Panc1 (cell line): Measurements from ENCODE around the gene ATF3. TPM values are rescaled to one million over a fixed set of nuclear protein-coding genes. Genes with fewer than 3 reads are reported as not detected.

ENCODE experiments used
- ATAC-seq: fragments of 200-7000 bp; cut with Tn5 transposase; 2 replicates; pipeline ENCODE4 v1.9.1; 2020; ENCODE audit warnings: mild to moderate bottlenecking, moderate library complexity
- BruUV-seq: library from RNA; stranded (reverse); fragments of 400-500 nt; replicated peaks from 2 replicates; lab custom pipeline; 2021; lab: Mats Ljungman, UMichigan
- CTCF ChIA-PET: fragments of 300-600 bp; sonication (Branson Sonifier 250); formaldehyde crosslinking; loops from one replicate; lab custom pipeline; 2022; ENCODE audit warnings: antibody characterized with exemption; lab: Charles Lee
- POLR2A ChIA-PET: fragments of 300-600 bp; sonication (Branson Sonifier 250); formaldehyde crosslinking; loops from one replicate; lab custom pipeline; 2022; ENCODE audit warnings: antibody characterized with exemption; lab: Charles Lee
- DNase-seq: peaks from one replicate; pipeline ENCODE4 v3.0.0-alpha.2; 2010; ENCODE audit warnings: low read depth, low spot score
- H3K27ac ChIP-seq: 2 replicates; pipeline ENCODE4 v1.5.1; 2011; ENCODE audit warnings: mild to moderate bottlenecking, low read length, inconsistent platforms
- H3K27me3 ChIP-seq: fragments of 200-500 bp; sonication (Bioruptor generic); 2 replicates; pipeline ENCODE4 v1.6.0; 2014; ENCODE audit warnings: low read length, inconsistent platforms; ENCODE audit not compliant: control insufficient read depth, insufficient read depth
- H3K36me3 ChIP-seq: fragments of 200-500 bp; sonication (Bioruptor generic); 2 replicates; pipeline ENCODE4 v1.5.1; 2014; ENCODE audit warnings: inconsistent platforms, mild to moderate bottlenecking, low read length, moderate library complexity; ENCODE audit not compliant: control insufficient read depth, insufficient read depth
- H3K4me1 ChIP-seq: 2 replicates; pipeline ENCODE4 v1.5.1; 2011; ENCODE audit warnings: inconsistent platforms, mild to moderate bottlenecking, low read length, moderate library complexity; ENCODE audit not compliant: control insufficient read depth, insufficient read depth
- H3K4me3 ChIP-seq, 2 experiments: 2 replicates each; pipeline ENCODE4 v1.5.1; 2011 to 2012; ENCODE audit warnings: low read depth in 2 of 2, low read length in 2 of 2, mild to moderate bottlenecking in 2 of 2, inconsistent platforms in 1 of 2, moderate library complexity in 1 of 2
- H3K9me3 ChIP-seq: fragments of 200-500 bp; sonication (Bioruptor generic); 2 replicates; pipeline ENCODE4 v1.5.1; 2014; ENCODE audit warnings: low read depth, mild to moderate bottlenecking, inconsistent platforms, low read length, moderate library complexity; ENCODE audit not compliant: control insufficient read depth, insufficient read depth
- CTCF ChIP-seq: fragments of 450-650 bp; IDR thresholded peaks from 2 replicates; pipeline ENCODE4 v1.5.1; 2017; ENCODE audit warnings: mild to moderate bottlenecking
- POLR2AphosphoS5 ChIP-seq: IDR thresholded peaks from 2 replicates; pipeline ENCODE4 v1.6.1; 2012; ENCODE audit warnings: mild to moderate bottlenecking, low read depth, low read length, moderate library complexity
- REST ChIP-seq, 2 experiments: IDR thresholded peaks; 2 replicates each; pipeline ENCODE4 v1.6.1; 2011 to 2012; ENCODE audit warnings: low read depth in 2 of 2, control low read depth in 1 of 2, low read length in 1 of 2, mild to moderate bottlenecking in 1 of 2, moderate library complexity in 1 of 2; ENCODE audit not compliant: insufficient read depth in 1 of 2
- SIN3A ChIP-seq: IDR thresholded peaks from 2 replicates; pipeline ENCODE4 v1.6.1; 2012; ENCODE audit warnings: low read depth, mild to moderate bottlenecking, low read length, moderate library complexity, borderline replicate concordance; ENCODE audit not compliant: insufficient read depth
- TCF7L2 ChIP-seq: IDR thresholded peaks from 2 replicates; pipeline ENCODE4 v1.6.1; 2011; ENCODE audit warnings: mild to moderate bottlenecking, low read depth, low read length, inconsistent platforms
- in situ Hi-C: cut with HindIII; loops from 2 replicates; pipeline ENCODE4 v1.10.0; 2016; ENCODE audit warnings: low sequenced_read_pairs, low pct_unique_long_range_greater_than_20kb
- intact Hi-C: fragments of 100-400 bp; cut with micrococcal nuclease; formaldehyde crosslinking; loops from one replicate; pipeline ENCODE4 v1.10.0; 2022; ENCODE audit not compliant: unreplicated experiment
- total RNA-seq: library from RNA; stranded (reverse); gene quantifications from one replicate; pipeline ENCODE4 v1.2.1, GENCODE V29; 2021; ENCODE audit not compliant: unreplicated experiment

The ATF3 gene
- total RNA-seq, 1 experiment from 2014 or later: 13.3 TPM

GRCh38 chr1:212628046-212628445 is 19.5 kb downstream of the ATF3 start:
- intact Hi-C loops: no loop called here
- no peaks in the 10 kb centered on the region for H3K27me3 ChIP-seq
- DNase-seq (no peak), ATAC-seq (no peak)
- in situ Hi-C loops: no loop called here
- H3K4me1 ChIP-seq: no peaks in the 10 kb centered on the region
- TF ChIP-seq REST (IDR thresholded peaks at IDR 0.05; ENCODE audit: insufficient read depth in 1 of 2, low read depth in 2 of 2, low read length in 1 of 2): no peak
- no peak for TF ChIP-seq TCF7L2
- no peak for TF ChIP-seq POLR2AphosphoS5
- TF ChIP-seq CTCF: no peak
- no peak for TF ChIP-seq SIN3A
- no peaks in the 10 kb centered on the region for H3K9me3 ChIP-seq
- no peaks in the 10 kb centered on the region for H3K36me3 ChIP-seq
- H3K4me3 ChIP-seq: no peak overlapping the region
- ChIA-PET CTCF (no interaction called here), POLR2A (no interaction called here)
- no TSS peak for BruUV-seq
- no peak overlapping the region for H3K27ac ChIP-seq

GRCh38 chr1:212628813-212629415 is 20.4 kb downstream of the ATF3 start:
- TF ChIP-seq CTCF (no peak), POLR2AphosphoS5 (no peak), REST (IDR thresholded peaks at IDR 0.05; ENCODE audit: insufficient read depth in 1 of 2, low read depth in 2 of 2, low read length in 1 of 2) (no peak), TCF7L2 (no peak), SIN3A (no peak)
- H3K27ac ChIP-seq: no peak overlapping the region
- H3K36me3 ChIP-seq: no peaks in the 10 kb centered on the region
- intact Hi-C loops: no loop called here
- H3K4me3 ChIP-seq: no peak overlapping the region
- H3K4me1 ChIP-seq: no peaks in the 10 kb centered on the region
- H3K9me3 ChIP-seq: no peaks in the 10 kb centered on the region
- in situ Hi-C loops: no loop called here
- no TSS peak for BruUV-seq
- DNase-seq (no peak), ATAC-seq (no peak)
- H3K27me3 ChIP-seq: no peaks in the 10 kb centered on the region
- POLR2A ChIA-PET: no interaction called here
- CTCF ChIA-PET: no interaction called here
